Measurements from ENCODE around the gene ZNF236. TPM values are rescaled to one million over a fixed set of nuclear protein-coding genes. Genes with fewer than 3 reads are reported as not detected.

The ZNF236 gene
- total RNA-seq, 1 experiment from 2014 or later, result 22.2 TPM

- Mint-ChIP-seq H3K9me3 (ENCODE audit: low read depth, unreplicated experiment) (no peaks in the 10 kb centered on the region), H3K27ac (ENCODE audit: unreplicated experiment) (no peak overlapping the region), H3K36me3 (ENCODE audit: insufficient read depth, unreplicated experiment) (peaks cover 61% of the 10 kb centered on the region), H3K27me3 (ENCODE audit: unreplicated experiment) (no peaks in the 10 kb centered on the region), H3K4me3 (ENCODE audit: low read depth, unreplicated experiment) (no peak overlapping the region), H3K4me1 (ENCODE audit: low read depth, unreplicated experiment) (no peaks in the 10 kb centered on the region)
- BruUV-seq (replicated peaks), result no TSS peak
- CTCF ChIA-PET, result no interaction called here
- no peak for TF ChIP-seq CTCF (IDR thresholded peaks at IDR 0.05; ENCODE audit: unreplicated experiment)
- no peak for DNase-seq
- intact Hi-C loops (cut with micrococcal nuclease; ENCODE audit: unreplicated experiment), result loop anchor here (10.0 kb wide), 1 partner anchor 385 kb away; no protein-coding TSS in a partner anchor
These were observed 187.3 kb downstream of the ZNF236 start for GRCh38 chr18:77009675-77010074.

GRCh38 chr18:77012120-77012519, 189.8 kb downstream of the ZNF236 start:
- CTCF ChIA-PET, result no interaction called here

GRCh38 chr18:77012806-77013541, 190.6 kb downstream of the ZNF236 start:
- Mint-ChIP-seq H3K4me1 (ENCODE audit: low read depth, unreplicated experiment) (no peaks in the 10 kb centered on the region), H3K36me3 (ENCODE audit: insufficient read depth, unreplicated experiment) (peaks cover 72% of the 10 kb centered on the region), H3K4me3 (ENCODE audit: low read depth, unreplicated experiment) (no peak overlapping the region), H3K27me3 (ENCODE audit: unreplicated experiment) (no peaks in the 10 kb centered on the region), H3K27ac (ENCODE audit: unreplicated experiment) (no peak overlapping the region), H3K9me3 (ENCODE audit: low read depth, unreplicated experiment) (no peaks in the 10 kb centered on the region)
- no TSS peak for BruUV-seq (replicated peaks)
- no peak for TF ChIP-seq CTCF (IDR thresholded peaks at IDR 0.05; ENCODE audit: unreplicated experiment)
- intact Hi-C loops (cut with micrococcal nuclease; ENCODE audit: unreplicated experiment), result no loop called here
- CTCF ChIA-PET, result interaction anchor here (0.6 kb wide), 1 partner anchor 9 kb away, joined by 4 read pairs; no protein-coding TSS in a partner anchor
- no peak for DNase-seq

More at GRCh38 chr18:77012120-77012519, 189.8 kb downstream of the ZNF236 start:
- H3K4me1 Mint-ChIP-seq (ENCODE audit: low read depth, unreplicated experiment), result no peaks in the 10 kb centered on the region
- no peaks in the 10 kb centered on the region for H3K27me3 Mint-ChIP-seq (ENCODE audit: unreplicated experiment)
- H3K27ac Mint-ChIP-seq (ENCODE audit: unreplicated experiment), result no peak overlapping the region
- H3K36me3 Mint-ChIP-seq (ENCODE audit: insufficient read depth, unreplicated experiment), result peaks cover 72% of the 10 kb centered on the region
- intact Hi-C loops (cut with micrococcal nuclease; ENCODE audit: unreplicated experiment), result no loop called here
- TF ChIP-seq CTCF (IDR thresholded peaks at IDR 0.05; ENCODE audit: unreplicated experiment), result no peak
- DNase-seq, result no peak
- no TSS peak for BruUV-seq (replicated peaks)
- H3K9me3 Mint-ChIP-seq (ENCODE audit: low read depth, unreplicated experiment), result no peaks in the 10 kb centered on the region
- no peak overlapping the region for H3K4me3 Mint-ChIP-seq (ENCODE audit: low read depth, unreplicated experiment)

GRCh38 chr18:77013811-77014521, 191.6 kb downstream of the ZNF236 start:
- intact Hi-C loops (cut with micrococcal nuclease; ENCODE audit: unreplicated experiment), result no loop called here
- Mint-ChIP-seq H3K36me3 (ENCODE audit: insufficient read depth, unreplicated experiment) (peaks cover 69% of the 10 kb centered on the region), H3K27me3 (ENCODE audit: unreplicated experiment) (no peaks in the 10 kb centered on the region), H3K4me3 (ENCODE audit: low read depth, unreplicated experiment) (no peak overlapping the region), H3K9me3 (ENCODE audit: low read depth, unreplicated experiment) (no peaks in the 10 kb centered on the region), H3K4me1 (ENCODE audit: low read depth, unreplicated experiment) (no peaks in the 10 kb centered on the region), H3K27ac (ENCODE audit: unreplicated experiment) (no peak overlapping the region)
- DNase-seq, result no peak
- CTCF ChIA-PET, result no interaction called here
- BruUV-seq (replicated peaks), result no TSS peak
- TF ChIP-seq CTCF (IDR thresholded peaks at IDR 0.05; ENCODE audit: unreplicated experiment), result no peak

All from Calu3 (cell line).